ENCODE results near the gene C1orf232.

The C1orf232 gene

GRCh38 chr1:26156285-26157038 is 12.3 kb downstream of the C1orf232 start:
- DNase-seq (ENCODE audit: low read depth): no peak

GRCh38 chr1:26155370-26156284 is 13.1 kb downstream of the C1orf232 start:
- no peak for DNase-seq (ENCODE audit: low read depth)

- DNase-seq (ENCODE audit: low read depth): no peak
Observed at GRCh38 chr1:26154750-26155149, 14.0 kb downstream of the C1orf232 start.

- no peak for DNase-seq (ENCODE audit: low read depth)
Observed at GRCh38 chr1:26153966-26154532, 14.7 kb downstream of the C1orf232 start.

- no peak for DNase-seq (ENCODE audit: low read depth)
Observed at GRCh38 chr1:26148887-26149286, 19.9 kb downstream of the C1orf232 start.

GRCh38 chr1:26145960-26146294 is 22.8 kb downstream of the C1orf232 start:
- no peak for DNase-seq (ENCODE audit: low read depth)

GRCh38 chr1:26145041-26145959 is 23.5 kb downstream of the C1orf232 start:
- DNase-seq (ENCODE audit: low read depth): peak; percentile 72

GRCh38 chr1:26142159-26142558 is 26.6 kb downstream of the C1orf232 start:
- no peak for DNase-seq (ENCODE audit: low read depth)

- DNase-seq (ENCODE audit: low read depth): no peak
Observed at GRCh38 chr1:26138974-26139558, 29.7 kb downstream of the C1orf232 start.

- DNase-seq (ENCODE audit: low read depth): no peak
Observed at GRCh38 chr1:26134466-26134865, 34.3 kb downstream of the C1orf232 start.

- DNase-seq (ENCODE audit: low read depth): no peak
Observed at GRCh38 chr1:26132834-26133167, 36.0 kb downstream of the C1orf232 start.

GRCh38 chr1:26132128-26132833 is 36.5 kb downstream of the C1orf232 start:
- no peak for DNase-seq (ENCODE audit: low read depth)

GRCh38 chr1:26130695-26131094 is 38.1 kb downstream of the C1orf232 start:
- DNase-seq (ENCODE audit: low read depth): no peak

- DNase-seq (ENCODE audit: low read depth): no peak
Observed at GRCh38 chr1:26129778-26130177, 39.0 kb downstream of the C1orf232 start.

- no peak for DNase-seq (ENCODE audit: low read depth)
Observed at GRCh38 chr1:26127235-26128163, 41.3 kb downstream of the C1orf232 start.

- DNase-seq (ENCODE audit: low read depth): no peak
Observed at GRCh38 chr1:26126321-26127084, 42.3 kb downstream of the C1orf232 start.

GRCh38 chr1:26125946-26126320 is 42.8 kb downstream of the C1orf232 start:
- no peak for DNase-seq (ENCODE audit: low read depth)

GRCh38 chr1:26125382-26125781 is 43.4 kb downstream of the C1orf232 start:
- DNase-seq (ENCODE audit: low read depth): no peak
